Heart right ventricle (tissue), 16 donors: ENCODE measurements around the gene ELP5. TPM values are rescaled to one million over a fixed set of nuclear protein-coding genes. Genes with fewer than 3 reads are reported as not detected.

Source experiments
- ATAC-seq, 8 donors: fragments of 200-7000 bp; cut with Tn5 transposase; one replicate each; pipeline ENCODE4 v1.9.1; 2020; ENCODE audit warnings: mild to moderate bottlenecking in 8 of 8, moderate library complexity in 8 of 8, moderate number of reproducible peaks in 1 of 8
- DNase-seq, 2 donors: peaks; one replicate each; pipeline ENCODE4 v3.0.0-alpha.2; 2020
- H3K27ac ChIP-seq, 10 donors: fragments of 200-600 bp; sonication (generic) in 2 of 10; one replicate each; pipeline versions ENCODE4 v1.5.0 to v1.8.0; 2020 to 2022; ENCODE audit warnings: mild to moderate bottlenecking in 3 of 10
- H3K27me3 ChIP-seq, 7 donors: fragments of 200-600 bp; one replicate each; pipeline ENCODE4 v1.8.0; 2021 to 2022; ENCODE audit warnings: mild to moderate bottlenecking in 2 of 7
- H3K36me3 ChIP-seq, 9 donors: fragments of 200-600 bp; sonication (generic) in 1 of 9; one replicate each; pipeline versions ENCODE4 v1.5.0 to v1.8.0; 2020 to 2022; ENCODE audit warnings: mild to moderate bottlenecking in 2 of 9
- H3K4me1 ChIP-seq, 9 donors: fragments of 200-600 bp; sonication (generic) in 1 of 9; one replicate each; pipeline versions ENCODE4 v1.5.0 to v1.8.0; 2020 to 2022; ENCODE audit warnings: mild to moderate bottlenecking in 4 of 9
- H3K4me3 ChIP-seq, 10 donors: fragments of 200-600 bp; sonication (generic) in 2 of 10; one replicate each; pipeline versions ENCODE4 v1.5.0 to v1.8.0; 2020 to 2022; ENCODE audit warnings: mild to moderate bottlenecking in 7 of 10, moderate library complexity in 2 of 10
- H3K9me3 ChIP-seq, 11 donors: fragments of 200-600 bp in 10 of 11; sonication (generic) in 2 of 11; one replicate each; pipeline versions ENCODE4 v1.5.0 to v1.8.0; 2013 to 2022; ENCODE audit warnings: mild to moderate bottlenecking in 2 of 11, control low read depth in 1 of 11, moderate library complexity in 1 of 11
- CTCF ChIP-seq, 9 donors: fragments of 200-600 bp; sonication (generic) in 2 of 9; IDR thresholded peaks; one replicate each; pipeline versions ENCODE4 v1.5.0 to v1.8.0; 2021 to 2022; ENCODE audit warnings: antibody characterized with exemption in 9 of 9, mild to moderate bottlenecking in 5 of 9, moderate library complexity in 1 of 9
- WGBS, 2 donors: extraction: QIAGEN DNeasy Blood & Tissue Kit; methylation state at CpG; one replicate each; pipeline ENCODE4 v1.1.7; 2013; ENCODE audit warnings: inconsistent platforms in 1 of 2; 5-methylcytosine and 5-hydroxymethylcytosine counted together
- intact Hi-C, 10 donors: fragments of 100-400 bp; cut with DNase I; formaldehyde crosslinking; loops; one replicate each; pipeline versions ENCODE4 v1.11.1 to v1.14.2; 2022
- polyA plus RNA-seq, 2 donors: library from polyadenylated mRNA; stranded (reverse); fragments of 200-250 nt; gene quantifications; one replicate each; pipeline ENCODE4 v1.2.3, GENCODE V29; 2013
- total RNA-seq, 10 donors: library from RNA; stranded (reverse); fragmentation: NEBNext Ultra II Directional in 3 of 10; extraction: Animal tissue kit (Norgen Biotek cat#: 25700) in 3 of 10; gene quantifications; one replicate each; pipeline versions ENCODE4 v1.2.1 to v1.2.4, GENCODE V29; 2021 to 2023
- donor health status: Arrhythmogenic right ventricular cardiomyopathy.
- donor health status: ischemic (EF 13 %, LVEDD 7.1; RV severe dilation, severe dysfunction).
- donor health status: healthy with polysubstance abuse.
- donor health status: DM: no; HTN: yes; CAD: no.
- donor health status: DM: no; HTN: no; CAD: no.
- donor health status: ischemic (EF 25% LVEDD 6.9; RV normal size, moderate dysfunction).
- donor health status: ischemic (EF 25% LVEDD 5.7; RV mildly dilated, moderate dysfunction).
- donor health status: healthy.
- donor health status: DM: yes; HTN: yes; CAD: no.
- donor health status: Ischemic cardiomyopathy.
- donor health status: ischemic (EF 35%, LVEDD 5.7; RV mildly dilated, moderate dysfunction).
- donor health status: nonischemic (EF 11% LVEDD 7.7; RV severe dilation, severe dysfunction).
- donor health status: DM: yes; HTN: yes; CAD: no.
- donor health status: PGD.
- donor health status: ischemic (EF 29% LVEDD 5.4; RV normal size, mild dysfunction).
- donor health status: nonischemic (EF 23%, LVEDD 6.1; RV moderate dilation, normal function).

Gene ELP5
- total and polyA plus RNA-seq, 12 donors, result 29.0 to 110 (median 52.1) TPM

DNA sequence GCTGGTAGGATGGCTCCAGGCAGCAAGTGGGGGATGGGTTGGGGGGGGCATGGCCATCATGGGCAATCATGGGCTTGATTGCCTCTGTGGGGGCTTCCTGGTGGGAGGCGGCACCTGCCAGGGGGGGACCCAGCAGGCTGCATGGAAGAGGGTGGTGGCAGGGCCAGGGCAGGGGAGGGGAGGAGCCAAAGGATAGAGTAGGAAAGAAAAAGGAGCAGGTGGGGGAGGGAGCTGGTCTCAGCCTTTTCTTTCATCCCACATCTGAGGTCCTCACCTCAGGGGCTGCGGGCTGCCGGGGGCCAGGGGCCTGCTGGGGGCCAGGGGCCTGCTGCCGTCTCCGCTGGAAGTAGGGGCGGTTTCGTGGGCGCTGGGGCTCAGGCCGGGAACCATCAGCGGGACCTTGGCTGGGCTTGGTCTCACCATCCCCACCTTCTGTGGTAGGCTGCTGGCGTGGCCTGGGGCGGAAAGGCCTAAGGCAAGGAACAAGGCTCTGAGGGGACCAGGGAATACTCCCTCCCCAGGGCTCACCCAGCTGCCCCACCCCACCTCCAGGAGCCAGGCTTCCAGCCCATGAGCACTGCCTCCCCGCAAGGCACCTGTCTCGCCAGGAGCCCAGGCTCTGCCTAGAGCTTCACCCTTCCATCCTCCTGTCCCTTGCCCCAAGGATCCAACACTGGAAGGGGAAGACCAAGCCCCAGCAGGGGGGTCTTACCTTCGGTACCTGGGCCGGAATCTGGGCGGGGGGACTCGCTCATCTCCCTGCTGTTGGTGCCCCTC, 37.4 kb downstream of the ELP5 start:
- peaks cover 0 to 67% (median 33%) of the 10 kb centered on the region in 7 donors for H3K27me3 ChIP-seq
- ATAC-seq, result peak; percentile 2 to 34 (median 20)
- no peaks in the 10 kb centered on the region for H3K9me3 ChIP-seq
- H3K27ac ChIP-seq, result peak overlapping the region in 5 of 10 donors; percentile 15 to 48 (median 38)
- DNase-seq, result no peak
- WGBS, 2 donors, result 73 to 79% methylated on average over 13 to 18 of the region's 18 CpGs
- no peak for TF ChIP-seq CTCF (IDR thresholded peaks at IDR 0.05)
- H3K4me1 ChIP-seq, result peaks cover 12 to 67% (median 39%) of the 10 kb centered on the region in 9 donors
- intact Hi-C loops, result loop anchor here in 4 of 10 donors (10.0 kb wide), 2 partner anchors 235 to 245 kb away; partner anchors contain the start of gene SLC16A11 (in 2 of the 4)
- H3K36me3 ChIP-seq, result peaks cover 0 to 34% (median 7%) of the 10 kb centered on the region in 9 donors
- H3K4me3 ChIP-seq, result no peak overlapping the region

DNA sequence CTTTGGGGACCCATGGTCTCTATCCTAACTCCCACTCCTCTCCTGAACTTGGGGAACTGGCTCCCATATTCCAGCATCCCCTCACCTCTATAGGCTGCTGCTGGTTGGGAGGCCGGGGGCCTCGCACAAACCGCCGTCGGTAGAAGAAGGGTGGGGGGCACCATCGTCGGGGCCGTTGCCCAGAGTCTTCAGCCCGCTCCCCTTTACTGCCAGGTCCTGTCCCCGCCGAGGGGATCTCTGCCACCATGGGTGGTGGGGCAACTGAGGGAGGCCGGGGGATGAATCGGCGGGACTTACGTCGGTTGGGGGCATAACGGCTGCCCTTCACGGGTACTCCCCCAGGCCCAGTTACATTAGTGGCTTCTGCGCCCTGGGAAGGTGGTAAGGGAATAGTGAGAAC, 38.2 kb downstream of the ELP5 start:
- no peaks in the 10 kb centered on the region for H3K9me3 ChIP-seq
- WGBS, 2 donors, result 86 to 87% methylated on average over 19 of the region's 19 CpGs
- DNase-seq, result no peak
- no peak overlapping the region for H3K4me3 ChIP-seq
- TF ChIP-seq CTCF (IDR thresholded peaks at IDR 0.05), result no peak
- peak in 4 of 8 donors; percentile 0 to 2 (median 1) for ATAC-seq
- intact Hi-C loops, result loop anchor here in 4 of 10 donors (10.0 kb wide), 2 partner anchors 235 to 245 kb away; partner anchors contain the start of gene SLC16A11 (in 2 of the 4)
- H3K4me1 ChIP-seq, result peaks cover 18 to 65% (median 44%) of the 10 kb centered on the region in 9 donors
- peaks cover 0 to 27% (median 6%) of the 10 kb centered on the region in 9 donors for H3K36me3 ChIP-seq
- peak overlapping the region in 7 of 10 donors; percentile 9 to 51 (median 38) for H3K27ac ChIP-seq
- H3K27me3 ChIP-seq, result peaks cover 0 to 72% (median 39%) of the 10 kb centered on the region in 7 donors

DNA sequence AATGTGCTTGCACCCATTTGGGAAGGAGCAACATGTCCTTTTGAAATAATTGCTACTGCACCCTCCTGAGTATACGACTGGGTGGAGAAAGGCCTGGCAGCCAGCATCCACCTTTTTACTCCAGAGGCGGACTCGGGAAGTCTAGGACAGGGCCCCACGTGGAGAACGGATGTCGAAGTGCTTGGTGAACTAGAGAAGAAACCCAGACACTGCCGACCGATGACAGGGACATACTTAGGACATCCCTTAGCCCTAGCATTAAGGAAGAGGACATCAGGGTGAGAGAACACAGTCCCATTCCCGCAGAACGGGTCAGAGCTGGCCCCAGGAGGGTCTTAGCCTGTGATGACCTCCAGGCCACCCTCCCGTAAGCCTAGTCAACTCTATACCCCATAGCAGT, 38.7 kb downstream of the ELP5 start:
- H3K4me3 ChIP-seq, result no peak overlapping the region
- H3K4me1 ChIP-seq, result peaks cover 18 to 65% (median 48%) of the 10 kb centered on the region in 9 donors
- TF ChIP-seq CTCF (IDR thresholded peaks at IDR 0.05), result no peak
- WGBS, 2 donors, result 39 to 42% methylated on average over 11 of the region's 11 CpGs
- intact Hi-C loops, result loop anchor here in 4 of 10 donors (10.0 kb wide), 2 partner anchors 236 to 246 kb away; partner anchors contain the start of gene SLC16A11 (in 2 of the 4)
- H3K27me3 ChIP-seq, result peaks cover 0 to 77% (median 39%) of the 10 kb centered on the region in 7 donors
- no peak for DNase-seq
- peak overlapping the region in 7 of 10 donors; percentile 3 to 51 (median 22) for H3K27ac ChIP-seq
- peaks cover 0 to 22% (median 2%) of the 10 kb centered on the region in 9 donors for H3K36me3 ChIP-seq
- peak in 5 of 8 donors; percentile 2 to 14 (median 5) for ATAC-seq
- H3K9me3 ChIP-seq, result no peaks in the 10 kb centered on the region

DNA sequence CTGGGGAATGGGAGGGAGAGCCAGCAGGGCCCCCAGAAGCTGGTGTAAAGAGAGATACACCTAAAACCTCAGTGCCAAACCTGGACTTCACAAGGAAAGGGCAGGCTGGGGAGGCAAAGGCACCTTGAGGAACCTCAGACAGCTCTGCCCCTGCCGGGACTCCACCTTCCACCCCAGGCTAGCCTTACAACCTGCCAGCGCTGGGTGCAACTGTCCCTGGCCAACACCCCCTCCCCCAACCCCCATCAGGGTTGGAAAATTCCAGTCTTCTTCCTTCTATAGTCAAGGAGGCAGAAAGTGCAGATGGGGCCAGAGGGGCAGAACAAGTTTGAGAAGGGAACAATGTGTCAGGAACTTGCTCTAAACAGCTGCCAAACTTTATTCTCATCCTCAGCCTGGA, 40.2 kb downstream of the ELP5 start:
- Histone ChIP-seq H3K27ac (peak overlapping the region in 6 of 10 donors; percentile 7 to 55 (median 27)), H3K4me3 (no peak overlapping the region), H3K4me1 (peaks cover 21 to 70% (median 58%) of the 10 kb centered on the region in 9 donors), H3K9me3 (no peaks in the 10 kb centered on the region), H3K36me3 (peaks cover 0 to 7% (median 0%) of the 10 kb centered on the region in 9 donors), H3K27me3 (peaks cover 0 to 80% (median 39%) of the 10 kb centered on the region in 7 donors)
- 77 to 80% methylated on average over 2 of the region's 2 CpGs for WGBS, 2 donors
- no peak for TF ChIP-seq CTCF (IDR thresholded peaks at IDR 0.05)
- intact Hi-C loops, result loop anchor here in 4 of 10 donors (10.0 kb wide), 2 partner anchors 237 to 247 kb away; partner anchors contain the start of gene SLC16A11 (in 2 of the 4)
- ATAC-seq, result no peak
- DNase-seq, result no peak
